Stomach smooth muscle (tissue), 2 donors: ENCODE measurements around the gene ACYP2.

Experiments used
- H3K27ac ChIP-seq: one replicate; pipeline ENCODE4 v1.7.0; 2013; ENCODE audit warnings: mild to moderate bottlenecking, low read length, inconsistent platforms
- H3K27me3 ChIP-seq, 2 donors: one replicate each; pipeline ENCODE4 v1.7.0; 2013; ENCODE audit warnings: low read length in 2 of 2; ENCODE audit not compliant: insufficient read depth in 2 of 2, control insufficient read depth in 1 of 2
- H3K36me3 ChIP-seq, 2 donors: one replicate each; pipeline ENCODE4 v1.7.0; 2013; ENCODE audit warnings: low read length in 2 of 2; ENCODE audit not compliant: control insufficient read depth in 2 of 2, insufficient read depth in 2 of 2
- H3K4me1 ChIP-seq: one replicate; pipeline ENCODE4 v1.7.0; 2013; ENCODE audit warnings: low read length; ENCODE audit not compliant: control insufficient read depth, insufficient read depth
- H3K4me3 ChIP-seq, 2 donors: one replicate each; pipeline ENCODE4 v1.7.0; 2013; ENCODE audit warnings: low read length in 2 of 2
- H3K9ac ChIP-seq, 2 donors: one replicate each; pipeline ENCODE4 v1.7.0; 2013; ENCODE audit warnings: low read length in 2 of 2, mild to moderate bottlenecking in 1 of 2
- H3K9me3 ChIP-seq, 2 donors: one replicate each; pipeline ENCODE4 v1.7.0; 2013; ENCODE audit warnings: low read length in 2 of 2; ENCODE audit not compliant: control insufficient read depth in 2 of 2
- donor health status: healthy.
- donor health status: Pancreatic carcinoma.

Gene ACYP2

DNA sequence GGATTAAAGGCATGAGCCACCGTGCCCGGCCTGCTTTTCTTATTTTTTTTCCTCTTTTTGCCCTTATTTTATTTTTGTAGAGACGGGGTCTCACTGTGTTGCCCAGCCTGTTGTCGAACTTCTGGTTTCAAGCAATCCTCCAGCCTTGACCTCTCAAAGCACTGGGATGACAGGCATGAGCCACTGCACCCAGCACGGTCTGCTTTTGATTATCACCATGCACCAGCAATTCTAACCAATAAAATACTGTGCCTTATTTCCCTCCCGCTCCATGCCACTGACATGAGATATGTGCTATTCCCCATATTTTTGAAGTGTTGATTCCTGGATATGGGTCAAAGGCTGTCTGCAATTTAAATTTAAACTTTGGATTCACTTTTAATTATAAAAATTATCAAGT is 42.9 kb downstream of the ACYP2 start:
- no peaks in the 10 kb centered on the region for H3K27me3 ChIP-seq
- peaks cover 3 to 4% of the 10 kb centered on the region in 2 donors for H3K9me3 ChIP-seq
- H3K36me3 ChIP-seq: peaks cover 0 to 8% of the 10 kb centered on the region in 2 donors
- H3K4me3 ChIP-seq: no peak overlapping the region
- H3K27ac ChIP-seq: no peak overlapping the region
- H3K4me1 ChIP-seq: peaks cover 3% of the 10 kb centered on the region
- H3K9ac ChIP-seq: no peak overlapping the region

DNA sequence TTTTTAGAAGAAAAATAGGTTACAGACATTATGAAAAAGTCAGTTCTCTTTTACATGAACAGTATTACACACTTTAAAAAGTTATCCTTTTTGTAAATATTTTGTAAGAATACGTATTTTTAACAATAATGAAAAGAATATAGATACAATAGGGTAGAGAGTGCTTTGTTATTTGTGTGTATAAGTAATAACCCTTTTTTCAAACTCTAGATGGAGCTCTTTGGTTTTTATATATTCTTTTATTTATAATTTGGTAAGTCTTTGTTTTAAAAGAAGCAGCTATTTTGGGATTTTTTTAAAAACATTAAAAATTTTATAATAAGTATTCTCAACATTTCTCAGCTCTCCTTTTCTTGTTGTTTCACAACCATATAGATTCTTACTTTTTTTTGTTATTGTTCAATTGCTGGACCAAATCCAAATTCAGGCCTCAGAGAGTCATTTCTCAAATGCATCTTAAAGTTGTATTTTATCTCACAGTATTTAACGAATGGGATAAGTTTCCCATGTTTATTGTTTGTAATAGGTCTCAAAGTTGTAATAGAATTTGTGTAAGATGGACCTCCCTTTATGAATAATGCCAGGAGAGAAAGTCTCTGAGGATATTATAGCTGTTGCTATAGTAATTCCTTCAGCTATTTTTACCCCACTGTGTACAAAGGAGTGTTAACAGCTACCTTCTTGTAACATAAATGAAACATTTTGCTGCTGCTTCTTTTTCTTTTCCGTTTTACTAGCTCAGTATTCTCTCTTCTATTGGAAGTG is 46.4 kb downstream of the ACYP2 start:
- Histone ChIP-seq H3K36me3 (peaks cover 0 to 3% of the 10 kb centered on the region in 2 donors), H3K4me3 (no peak overlapping the region), H3K4me1 (peaks cover 3% of the 10 kb centered on the region), H3K9me3 (no peaks in the 10 kb centered on the region), H3K27me3 (no peaks in the 10 kb centered on the region), H3K27ac (peak overlapping the region; percentile 0), H3K9ac (peak overlapping the region in 1 of 2 donors; percentile 37)

DNA sequence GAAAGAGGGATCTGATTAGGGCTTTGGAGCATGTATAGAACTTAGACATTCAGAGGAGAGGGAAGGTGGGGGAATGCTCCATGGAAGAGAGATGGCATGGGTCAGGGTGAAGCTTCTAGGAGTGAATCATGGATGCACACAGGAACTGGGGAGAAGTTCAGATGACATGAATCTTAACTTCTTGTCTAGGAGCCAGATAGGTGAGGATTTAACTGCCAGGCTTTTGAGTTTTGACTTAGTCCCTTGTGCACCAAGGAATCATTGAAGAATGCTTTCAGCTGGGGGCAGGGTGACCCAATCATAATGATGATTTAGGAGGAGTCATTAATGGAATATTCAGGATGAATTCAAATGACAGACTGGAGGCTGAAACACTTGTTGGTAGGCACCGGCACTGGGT is 48.7 kb downstream of the ACYP2 start:
- Histone ChIP-seq H3K4me3 (no peak overlapping the region), H3K4me1 (peaks cover 3% of the 10 kb centered on the region), H3K27me3 (no peaks in the 10 kb centered on the region)

DNA sequence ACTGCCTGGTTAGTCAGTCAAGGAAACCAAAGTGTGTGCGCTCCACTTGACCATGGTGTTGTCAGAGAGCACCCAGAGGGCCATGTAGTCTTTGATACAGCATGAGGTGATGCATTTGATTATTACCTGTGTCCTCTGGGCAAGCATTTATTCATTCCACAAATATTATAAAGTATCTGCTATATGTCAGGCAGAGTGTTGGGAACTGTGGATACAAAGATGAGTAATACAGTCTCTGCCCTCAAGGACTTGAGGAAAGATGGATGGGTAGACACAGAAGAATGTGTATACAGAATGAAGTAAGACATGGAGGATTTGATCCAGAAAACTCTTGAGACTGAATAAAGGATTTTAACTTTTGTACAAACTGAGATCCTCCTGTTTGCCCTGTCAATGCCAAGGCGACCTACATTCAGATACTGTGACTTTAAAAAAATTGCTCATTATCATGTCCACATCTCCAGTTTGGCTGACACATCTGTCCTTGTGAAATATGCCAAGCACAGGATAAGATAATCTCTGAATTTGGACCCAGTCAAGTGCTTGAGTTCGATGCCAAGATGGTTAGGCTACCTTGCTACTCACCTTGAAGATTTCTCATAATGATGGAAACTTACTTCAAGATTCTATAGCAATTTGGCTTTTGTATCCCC is 50.8 kb downstream of the ACYP2 start:
- Histone ChIP-seq H3K9me3 (no peaks in the 10 kb centered on the region), H3K27ac (no peak overlapping the region), H3K9ac (no peak overlapping the region), H3K36me3 (no peaks in the 10 kb centered on the region), H3K4me1 (no peaks in the 10 kb centered on the region), H3K4me3 (no peak overlapping the region), H3K27me3 (no peaks in the 10 kb centered on the region)

More for the DNA sequence above, 48.7 kb downstream of the ACYP2 start:
- peaks cover 0 to 3% of the 10 kb centered on the region in 2 donors for H3K36me3 ChIP-seq
- no peak overlapping the region for H3K27ac ChIP-seq
- H3K9ac ChIP-seq: no peak overlapping the region
- H3K9me3 ChIP-seq: no peaks in the 10 kb centered on the region

DNA sequence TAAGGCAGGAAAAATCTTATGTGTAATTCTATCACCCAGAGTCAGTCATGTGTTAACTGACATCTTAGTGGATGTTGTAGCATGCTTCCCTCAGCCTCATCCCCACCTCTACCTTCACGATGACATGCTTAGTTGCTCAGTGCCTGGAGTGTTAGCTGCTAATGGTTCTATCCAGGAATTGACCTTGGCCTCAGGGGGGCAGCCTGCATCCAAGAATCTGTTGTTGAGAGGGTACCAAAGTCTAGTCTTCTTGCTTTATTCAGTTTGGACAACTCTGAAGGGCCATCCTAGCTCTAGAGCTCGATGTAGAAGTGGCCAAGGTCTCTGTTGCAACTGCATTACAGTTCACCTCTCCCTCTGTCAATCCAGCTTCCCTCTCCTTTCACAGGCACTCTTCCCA is 61.2 kb downstream of the ACYP2 start:
- Histone ChIP-seq H3K9ac (no peak overlapping the region), H3K36me3 (no peaks in the 10 kb centered on the region), H3K9me3 (no peaks in the 10 kb centered on the region), H3K27me3 (no peaks in the 10 kb centered on the region), H3K27ac (no peak overlapping the region), H3K4me3 (no peak overlapping the region), H3K4me1 (no peaks in the 10 kb centered on the region)

DNA sequence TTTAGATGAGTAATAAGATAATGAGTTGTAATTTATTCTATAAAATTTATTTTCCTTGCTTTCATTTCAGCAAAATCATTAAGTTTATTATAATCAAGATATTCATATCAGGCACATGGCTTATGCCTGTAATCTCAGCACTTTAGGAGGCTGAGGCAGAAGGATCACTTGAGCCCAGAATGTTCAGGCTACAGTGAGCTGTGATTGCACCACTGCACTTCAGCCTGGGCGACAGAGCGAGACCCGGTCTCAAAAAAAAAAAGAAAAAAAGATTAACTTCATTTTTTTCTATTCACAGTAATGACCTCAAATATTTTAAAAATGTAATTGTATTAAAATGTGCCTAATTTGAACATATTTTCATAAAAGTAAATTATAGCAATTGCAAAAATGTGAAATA is 67.9 kb downstream of the ACYP2 start:
- Histone ChIP-seq H3K9ac (no peak overlapping the region), H3K27ac (no peak overlapping the region), H3K36me3 (no peaks in the 10 kb centered on the region), H3K4me1 (peaks cover 5% of the 10 kb centered on the region), H3K4me3 (no peak overlapping the region), H3K27me3 (no peaks in the 10 kb centered on the region), H3K9me3 (no peaks in the 10 kb centered on the region)

DNA sequence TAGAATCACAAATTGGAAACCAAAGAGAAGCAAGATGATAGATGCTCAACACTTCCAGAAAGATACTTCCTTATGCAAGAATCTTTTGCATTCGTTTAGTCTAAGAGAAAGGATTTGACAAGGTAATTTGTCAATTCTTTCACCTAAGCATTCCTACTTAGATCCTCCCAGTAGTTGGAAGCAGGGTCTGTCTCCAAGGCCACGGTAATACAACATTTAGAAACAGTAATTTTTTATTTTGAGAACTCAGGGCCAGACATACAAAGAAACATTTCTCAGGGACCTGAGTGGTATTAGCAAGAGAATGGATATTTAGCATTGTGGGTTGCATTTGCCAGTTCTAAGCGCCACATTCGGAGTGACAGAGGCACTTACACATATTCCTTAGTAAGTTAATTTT is 68.6 kb downstream of the ACYP2 start:
- Histone ChIP-seq H3K36me3 (no peaks in the 10 kb centered on the region), H3K9me3 (no peaks in the 10 kb centered on the region), H3K27me3 (no peaks in the 10 kb centered on the region), H3K4me3 (no peak overlapping the region), H3K9ac (peak overlapping the region in 1 of 2 donors; percentile 6), H3K4me1 (peaks cover 5% of the 10 kb centered on the region), H3K27ac (no peak overlapping the region)

DNA sequence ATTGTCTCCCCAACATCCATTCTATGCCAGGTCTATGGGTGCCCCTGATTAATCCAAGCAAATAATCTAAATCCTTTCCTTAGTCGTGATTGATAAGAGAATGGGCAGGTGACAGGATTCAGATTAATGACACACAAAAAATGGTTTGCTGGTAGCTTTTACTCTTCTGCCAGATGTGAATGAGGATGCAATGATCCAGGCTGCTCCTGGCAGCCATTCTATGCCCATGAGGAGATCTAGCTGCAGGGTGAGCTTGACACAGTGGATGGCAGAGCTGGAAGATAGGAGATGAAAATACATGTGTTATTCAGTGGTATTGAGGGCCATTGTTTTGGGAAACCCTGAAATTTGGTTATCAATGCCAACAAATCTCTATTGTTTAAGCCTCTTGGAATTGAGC is 69.7 kb downstream of the ACYP2 start:
- no peaks in the 10 kb centered on the region for H3K36me3 ChIP-seq
- no peaks in the 10 kb centered on the region for H3K9me3 ChIP-seq
- no peak overlapping the region for H3K4me3 ChIP-seq
- H3K4me1 ChIP-seq: peaks cover 5% of the 10 kb centered on the region
- no peaks in the 10 kb centered on the region for H3K27me3 ChIP-seq
- H3K27ac ChIP-seq: no peak overlapping the region
- H3K9ac ChIP-seq: no peak overlapping the region

DNA sequence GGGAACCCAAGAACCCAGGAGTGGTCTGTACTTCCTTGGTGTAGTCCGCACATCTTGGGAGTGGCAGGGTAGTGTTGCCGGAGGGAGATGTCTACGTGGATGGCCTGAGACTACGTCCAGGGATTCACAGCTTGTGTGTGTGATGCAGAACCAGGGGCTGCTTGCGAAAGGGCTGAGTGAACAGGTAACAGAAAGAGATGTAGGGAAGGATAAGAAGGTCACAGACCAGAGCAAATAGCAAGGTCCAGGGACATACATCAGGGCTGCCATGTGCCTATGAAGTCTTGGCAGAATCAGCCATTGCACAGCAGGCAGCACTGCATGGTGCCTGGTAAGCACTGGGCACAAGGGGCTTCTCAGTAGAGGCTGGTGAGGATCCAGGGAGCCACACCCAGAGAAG is 71.9 kb downstream of the ACYP2 start:
- Histone ChIP-seq H3K27me3 (no peaks in the 10 kb centered on the region), H3K9me3 (no peaks in the 10 kb centered on the region), H3K36me3 (no peaks in the 10 kb centered on the region), H3K4me3 (no peak overlapping the region), H3K27ac (no peak overlapping the region), H3K4me1 (peaks cover 5% of the 10 kb centered on the region), H3K9ac (no peak overlapping the region)

DNA sequence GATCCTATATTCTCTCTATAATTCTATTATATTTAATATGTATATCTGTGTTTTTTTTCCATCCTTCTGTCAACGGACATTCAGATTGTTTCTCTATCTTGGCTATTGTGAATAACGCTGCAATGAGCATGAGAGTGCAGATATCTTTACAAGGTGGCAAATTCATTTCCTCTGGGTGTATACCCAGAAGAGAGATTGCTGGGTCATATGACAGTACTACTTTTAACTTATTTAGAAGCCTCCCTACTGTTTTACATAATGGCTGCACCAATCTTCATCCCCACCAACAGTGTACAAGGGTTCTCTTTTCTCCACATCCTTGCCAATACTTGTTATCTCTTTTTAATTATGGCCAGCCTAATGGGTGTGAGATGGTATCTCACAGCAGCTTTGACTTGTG is 74.1 kb downstream of the ACYP2 start:
- H3K4me3 ChIP-seq: no peak overlapping the region
- H3K27me3 ChIP-seq: no peaks in the 10 kb centered on the region

More for the DNA sequence above, 74.1 kb downstream of the ACYP2 start:
- H3K4me1 ChIP-seq: peaks cover 2% of the 10 kb centered on the region
- H3K36me3 ChIP-seq: no peaks in the 10 kb centered on the region
- no peaks in the 10 kb centered on the region for H3K9me3 ChIP-seq
- no peak overlapping the region for H3K9ac ChIP-seq
- no peak overlapping the region for H3K27ac ChIP-seq
